Hepatocyte (in vitro differentiated cells): ENCODE measurements around the gene CDR2L. TPM values are rescaled to one million over a fixed set of nuclear protein-coding genes. Genes with fewer than 3 reads are reported as not detected.

Experiments used
- DNase-seq: peaks from one replicate; pipeline ENCODE4 v3.0.0-alpha.2; 2016; ENCODE audit warnings: low spot score
- H2AFZ ChIP-seq: fragments of 200-600 bp; sonication (generic); 2 replicates; pipeline ENCODE4 v1.6.0; 2016; ENCODE audit warnings: antibody characterized with exemption, mild to moderate bottlenecking
- H3K27ac ChIP-seq: fragments of 200-600 bp; sonication (generic); 2 replicates; pipeline ENCODE4 v1.5.1; 2016; ENCODE audit warnings: mild to moderate bottlenecking
- H3K27me3 ChIP-seq: fragments of 200-600 bp; sonication (generic); 2 replicates; pipeline ENCODE4 v1.6.1; 2016
- H3K36me3 ChIP-seq: fragments of 200-600 bp; sonication (generic); replicated peaks from 2 replicates; pipeline ENCODE4 v1.5.1; 2016; ENCODE audit warnings: low read depth; ENCODE audit not compliant: insufficient read depth
- H3K4me1 ChIP-seq: fragments of 200-600 bp; sonication (generic); 2 replicates; pipeline ENCODE4 v1.5.1; 2016; ENCODE audit warnings: mild to moderate bottlenecking, moderate library complexity; ENCODE audit not compliant: insufficient read depth
- H3K4me2 ChIP-seq: fragments of 200-600 bp; sonication (generic); 2 replicates; pipeline ENCODE4 v1.6.0; 2016
- H3K4me3 ChIP-seq: fragments of 200-600 bp; sonication (generic); 2 replicates; pipeline ENCODE4 v1.5.1; 2016; ENCODE audit warnings: mild to moderate bottlenecking
- H3K79me2 ChIP-seq: fragments of 200-600 bp; sonication (generic); 2 replicates; pipeline ENCODE4 v1.6.0; 2017; ENCODE audit warnings: mild to moderate bottlenecking
- H3K9me2 ChIP-seq: fragments of 200-600 bp; sonication (generic); replicated peaks from 2 replicates; pipeline ENCODE4 v1.6.0; 2017; ENCODE audit warnings: mild to moderate bottlenecking; ENCODE audit not compliant: insufficient read depth
- H3K9me3 ChIP-seq: fragments of 200-600 bp; sonication (generic); 2 replicates; pipeline ENCODE4 v1.5.1; 2016; ENCODE audit warnings: low read depth, mild to moderate bottlenecking
- H4K20me1 ChIP-seq: fragments of 200-600 bp; sonication (generic); 2 replicates; pipeline ENCODE4 v1.6.0; 2016; ENCODE audit warnings: mild to moderate bottlenecking; ENCODE audit not compliant: insufficient read depth, poor library complexity, severe bottlenecking
- CTCF ChIP-seq: fragments of 200-600 bp; sonication (generic); IDR thresholded peaks from 2 replicates; pipeline ENCODE4 v1.5.1; 2016; ENCODE audit warnings: antibody characterized with exemption, mild to moderate bottlenecking; ENCODE audit not compliant: poor library complexity
- EZH2 ChIP-seq: fragments of 200-600 bp; sonication (generic); IDR thresholded peaks from 2 replicates; pipeline ENCODE4 v1.6.1; 2016; ENCODE audit warnings: antibody characterized with exemption, mild to moderate bottlenecking, borderline replicate concordance
- EZH2phosphoT487 ChIP-seq: fragments of 200-600 bp; sonication (generic); IDR thresholded peaks from one replicate; pipeline ENCODE4 v1.6.1; 2018; ENCODE audit warnings: antibody characterized with exemption, mild to moderate bottlenecking, low read depth, moderate library complexity; ENCODE audit not compliant: unreplicated experiment, severe bottlenecking
- WGBS: methylation state at CpG from one replicate; pipeline ENCODE4 v1.1.6; 2016; ENCODE audit warnings: low lambda C conversion rate; ENCODE audit errors: missing lambda C conversion rate; 5-methylcytosine and 5-hydroxymethylcytosine counted together
- polyA plus RNA-seq: library from polyadenylated mRNA; unstranded; fragments of >200 nt; fragmentation: Nextera tagmentation; extraction: Ambion mirVana; gene quantifications from 2 replicates; pipeline ENCODE4 v1.2.1, GENCODE V29; 2016
- total RNA-seq: library from RNA; depleted of rRNA; stranded (reverse); fragments of >200 nt; gene quantifications from 2 replicates; pipeline ENCODE4 v1.2.3, GENCODE V29; 2014

CDR2L gene
- total and polyA plus RNA-seq, 2 experiments from 2014 or later = 16.4 to 17.0 TPM

GRCh38 chr17:74962622-74963394 lies 24.6 kb upstream of the CDR2L start:
- 91% methylated on average over 16 of the region's 18 CpGs for WGBS
- Histone ChIP-seq H3K4me1 (no peaks in the 10 kb centered on the region), H4K20me1 (no peaks in the 10 kb centered on the region), H3K9me2 (no peaks in the 10 kb centered on the region), H3K27ac (no peak overlapping the region), H3K27me3 (no peaks in the 10 kb centered on the region), H3K4me2 (no peak overlapping the region), H3K36me3 (no peaks in the 10 kb centered on the region), H3K79me2 (no peaks in the 10 kb centered on the region), H3K9me3 (no peaks in the 10 kb centered on the region), H2AFZ (no peak overlapping the region), H3K4me3 (no peak overlapping the region)
- TF ChIP-seq EZH2phosphoT487 (no peak), EZH2 (no peak), CTCF (no peak)
- DNase-seq = no peak

GRCh38 chr17:74963656-74964055 lies 23.8 kb upstream of the CDR2L start:
- H3K4me1 ChIP-seq = peaks cover 7% of the 10 kb centered on the region
- no peaks in the 10 kb centered on the region for H4K20me1 ChIP-seq
- no peaks in the 10 kb centered on the region for H3K79me2 ChIP-seq
- H3K9me2 ChIP-seq = no peaks in the 10 kb centered on the region
- TF ChIP-seq CTCF (no peak), EZH2 (no peak), EZH2phosphoT487 (no peak)
- H3K27ac ChIP-seq = no peak overlapping the region
- H3K36me3 ChIP-seq = no peaks in the 10 kb centered on the region
- no peak overlapping the region for H3K4me3 ChIP-seq
- H3K27me3 ChIP-seq = no peaks in the 10 kb centered on the region
- no peak for DNase-seq
- H3K4me2 ChIP-seq = no peak overlapping the region
- H2AFZ ChIP-seq = no peak overlapping the region
- no peaks in the 10 kb centered on the region for H3K9me3 ChIP-seq
- 76% methylated on average over 10 of the region's 12 CpGs for WGBS

GRCh38 chr17:74964246-74964761 lies 23.1 kb upstream of the CDR2L start:
- no peak for TF ChIP-seq EZH2
- WGBS = 94% methylated on average over 12 of the region's 12 CpGs
- H3K27ac ChIP-seq = no peak overlapping the region
- no peaks in the 10 kb centered on the region for H3K9me3 ChIP-seq
- no peak overlapping the region for H3K4me2 ChIP-seq
- no peak overlapping the region for H2AFZ ChIP-seq
- DNase-seq = no peak
- peaks cover 8% of the 10 kb centered on the region for H3K4me1 ChIP-seq
- no peaks in the 10 kb centered on the region for H3K27me3 ChIP-seq
- peaks cover 3% of the 10 kb centered on the region for H3K79me2 ChIP-seq
- no peaks in the 10 kb centered on the region for H4K20me1 ChIP-seq
- H3K4me3 ChIP-seq = no peak overlapping the region
- H3K36me3 ChIP-seq = no peaks in the 10 kb centered on the region
- no peaks in the 10 kb centered on the region for H3K9me2 ChIP-seq

- Histone ChIP-seq H3K9me3 (no peaks in the 10 kb centered on the region), H3K79me2 (peaks cover 7% of the 10 kb centered on the region), H3K4me2 (no peak overlapping the region), H3K9me2 (no peaks in the 10 kb centered on the region), H3K27ac (no peak overlapping the region), H3K36me3 (no peaks in the 10 kb centered on the region), H3K4me3 (no peak overlapping the region), H3K4me1 (peaks cover 8% of the 10 kb centered on the region), H2AFZ (no peak overlapping the region), H4K20me1 (no peaks in the 10 kb centered on the region), H3K27me3 (no peaks in the 10 kb centered on the region)
- no peak for DNase-seq
- 92% methylated on average over 14 of the region's 14 CpGs for WGBS
- TF ChIP-seq CTCF (no peak), EZH2phosphoT487 (no peak), EZH2 (no peak)
Measured at GRCh38 chr17:74964988-74965622, 22.3 kb upstream of the CDR2L start.
